SK-N-MC (cell line): ENCODE measurements around the gene TAOK1.
"Not testable (repeated sequence)": the region's sequence is repeated elsewhere in the genome, so short reads cannot be mapped to it uniquely, and the experiment has no call there.

Experiments
- DNase-seq: peaks from one replicate; pipeline ENCODE4 v3.0.0-alpha.2; 2011; ENCODE audit warnings: low read depth, low spot score
- H3K27ac ChIP-seq: fragments of 200-600 bp; sonication (generic); 2 replicates; pipeline ENCODE4 v1.5.1; 2016; ENCODE audit warnings: mixed run types
- H3K36me3 ChIP-seq: fragments of 200-600 bp; sonication (generic); 2 replicates; pipeline ENCODE4 v1.6.1; 2017; ENCODE audit warnings: antibody characterized with exemption, low read length, mixed read lengths; ENCODE audit not compliant: insufficient read depth
- H3K4me3 ChIP-seq: fragments of 200-600 bp; sonication (generic); 2 replicates; pipeline ENCODE4 v1.5.1; 2016
- H3K9ac ChIP-seq: fragments of 200-600 bp; sonication (generic); 2 replicates; pipeline ENCODE4 v1.8.0; 2017; ENCODE audit warnings: mixed run types, mixed read lengths; ENCODE audit not compliant: insufficient read length
- H3K9me3 ChIP-seq: fragments of 200-600 bp; sonication (generic); 2 replicates; pipeline ENCODE4 v1.6.1; 2017; ENCODE audit warnings: low read depth, mild to moderate bottlenecking, antibody characterized with exemption, low read length, moderate library complexity, mixed read lengths
- EZH2 ChIP-seq: fragments of 200-600 bp; sonication (generic); IDR thresholded peaks from one replicate; pipeline ENCODE4 v1.6.1; 2017; ENCODE audit warnings: antibody characterized with exemption
- FOXP2 ChIP-seq: optimal IDR thresholded peaks from 2 replicates; pipeline ENCODE3; 2011; ENCODE audit warnings: mild to moderate bottlenecking, moderate library complexity; ENCODE audit not compliant: insufficient read depth; ENCODE audit errors: extremely low read length, control extremely low read depth
- POLR2AphosphoS5 ChIP-seq: IDR thresholded peaks from 2 replicates; pipeline ENCODE4 v1.6.1; 2012; ENCODE audit warnings: mild to moderate bottlenecking, low read depth, low read length, borderline replicate concordance

Gene TAOK1

GRCh38 chr17:29557739-29558116 lies 167.6 kb downstream of the TAOK1 start:
- Histone ChIP-seq H3K27ac (no peak overlapping the region), H3K9me3 (no peaks in the 10 kb centered on the region), H3K4me3 (no peak overlapping the region), H3K36me3 (no peaks in the 10 kb centered on the region), H3K9ac (no peak overlapping the region)
- no peak for TF ChIP-seq FOXP2
- DNase-seq: no peak

GRCh38 chr17:29558139-29558538 lies 168.0 kb downstream of the TAOK1 start:
- DNase-seq, H3K27ac ChIP-seq, H3K9ac ChIP-seq: not testable (repeated sequence)

GRCh38 chr17:29559640-29560039 lies 169.5 kb downstream of the TAOK1 start:
- no peaks in the 10 kb centered on the region for H3K9me3 ChIP-seq
- no peak for DNase-seq
- no peak overlapping the region for H3K27ac ChIP-seq
- no peak overlapping the region for H3K4me3 ChIP-seq
- no peak overlapping the region for H3K9ac ChIP-seq
- H3K36me3 ChIP-seq: no peaks in the 10 kb centered on the region
- TF ChIP-seq POLR2AphosphoS5 (no peak), FOXP2 (no peak), EZH2 (no peak)

More at GRCh38 chr17:29558139-29558538, 168.0 kb downstream of the TAOK1 start:
- H3K4me3 ChIP-seq, H3K36me3 ChIP-seq, H3K9me3 ChIP-seq: not testable (repeated sequence)

GRCh38 chr17:29560316-29560715 lies 170.2 kb downstream of the TAOK1 start:
- no peak for TF ChIP-seq EZH2
- TF ChIP-seq FOXP2: no peak
- TF ChIP-seq POLR2AphosphoS5: no peak

GRCh38 chr17:29561554-29562517 lies 171.7 kb downstream of the TAOK1 start:
- Histone ChIP-seq H3K27ac (no peak overlapping the region), H3K36me3 (no peaks in the 10 kb centered on the region), H3K9me3 (no peaks in the 10 kb centered on the region), H3K4me3 (no peak overlapping the region), H3K9ac (no peak overlapping the region)
- no peak for TF ChIP-seq POLR2AphosphoS5
- TF ChIP-seq EZH2: no peak
- no peak for TF ChIP-seq FOXP2
- DNase-seq: no peak

More at GRCh38 chr17:29560316-29560715, 170.2 kb downstream of the TAOK1 start:
- no peak overlapping the region for H3K4me3 ChIP-seq
- H3K36me3 ChIP-seq: no peaks in the 10 kb centered on the region
- H3K27ac ChIP-seq: no peak overlapping the region
- no peak for DNase-seq
- H3K9me3 ChIP-seq: no peaks in the 10 kb centered on the region
- no peak overlapping the region for H3K9ac ChIP-seq

- H3K4me3 ChIP-seq: no peak overlapping the region
- H3K9me3 ChIP-seq: no peaks in the 10 kb centered on the region
- no peak overlapping the region for H3K9ac ChIP-seq
- no peak for TF ChIP-seq POLR2AphosphoS5
- TF ChIP-seq EZH2: no peak
- no peak for TF ChIP-seq FOXP2
- H3K27ac ChIP-seq: no peak overlapping the region
- DNase-seq: no peak
- no peaks in the 10 kb centered on the region for H3K36me3 ChIP-seq
These were observed 172.5 kb downstream of the TAOK1 start for GRCh38 chr17:29562615-29563014.

GRCh38 chr17:29563816-29564215 lies 173.7 kb downstream of the TAOK1 start:
- H3K4me3 ChIP-seq: no peak overlapping the region
- no peak overlapping the region for H3K27ac ChIP-seq
- TF ChIP-seq EZH2 (no peak), POLR2AphosphoS5 (no peak), FOXP2 (no peak)
- H3K36me3 ChIP-seq: no peaks in the 10 kb centered on the region
- DNase-seq: no peak
- no peak overlapping the region for H3K9ac ChIP-seq
- H3K9me3 ChIP-seq: no peaks in the 10 kb centered on the region

GRCh38 chr17:29565643-29566472 lies 175.7 kb downstream of the TAOK1 start:
- Histone ChIP-seq H3K9ac (no peak overlapping the region), H3K36me3 (no peaks in the 10 kb centered on the region), H3K9me3 (no peaks in the 10 kb centered on the region), H3K4me3 (no peak overlapping the region), H3K27ac (no peak overlapping the region)
- no peak for TF ChIP-seq EZH2
- no peak for TF ChIP-seq POLR2AphosphoS5
- no peak for TF ChIP-seq FOXP2
- no peak for DNase-seq
